WTC11 (cell line): ENCODE data around the gene KCND3. TPM values are rescaled to one million over a fixed set of nuclear protein-coding genes. Genes with fewer than 3 reads are reported as not detected.

ENCODE experiments used
- ATAC-seq: fragments of 200-7000 bp; cut with Tn5 transposase; 2 replicates; pipeline ENCODE4 v1.10.0; 2021; ENCODE audit warnings: mild to moderate bottlenecking, moderate library complexity
- CTCF ChIA-PET: fragments of 300-600 bp; sonication (Branson Sonifier 250); formaldehyde crosslinking; loops from one replicate; lab custom pipeline; 2021; ENCODE audit warnings: antibody characterized with exemption; lab: Charles Lee
- POLR2A ChIA-PET: fragments of 350-600 bp; sonication (Branson Sonifier 250); formaldehyde crosslinking; loops from one replicate; lab custom pipeline; 2021; ENCODE audit warnings: antibody characterized with exemption; lab: Charles Lee
- DNase-seq: peaks from one replicate; pipeline ENCODE4 v3.0.0; 2021; ENCODE audit warnings: low spot score
- H3K27ac Mint-ChIP-seq: 2 replicates; pipeline ENCODE4 v1.8.0; 2021; ENCODE audit warnings: mixed read lengths
- H3K27me3 Mint-ChIP-seq: 2 replicates; pipeline ENCODE4 v1.8.0; 2021; ENCODE audit warnings: low read depth, mild to moderate bottlenecking, moderate library complexity, mixed read lengths
- H3K36me3 Mint-ChIP-seq: 2 replicates; pipeline ENCODE4 v1.8.0; 2021; ENCODE audit warnings: mixed read lengths
- H3K4me1 Mint-ChIP-seq: 2 replicates; pipeline ENCODE4 v1.8.0; 2022; ENCODE audit warnings: mixed read lengths
- H3K4me3 Mint-ChIP-seq: 2 replicates; pipeline ENCODE4 v1.8.0; 2021; ENCODE audit warnings: mild to moderate bottlenecking, moderate library complexity, mixed read lengths
- H3K9me3 Mint-ChIP-seq: 2 replicates; pipeline ENCODE4 v1.8.0; 2021; ENCODE audit warnings: mixed read lengths
- ESRRA ChIP-seq: sonication (generic); formaldehyde crosslinking; IDR thresholded peaks from 2 replicates; pipeline ENCODE4 v1.8.1; 2022; ENCODE audit warnings: mild to moderate bottlenecking, missing genetic modification reagents, borderline replicate concordance
- FOXK1 ChIP-seq: sonication (generic); formaldehyde crosslinking; IDR thresholded peaks from 2 replicates; pipeline ENCODE4 v1.8.0; 2022; ENCODE audit warnings: mild to moderate bottlenecking, moderate library complexity, missing genetic modification reagents
- GRHL2 ChIP-seq: fragments of 250-450 bp; sonication (Bioruptor Pico); IDR thresholded peaks from 2 replicates; pipeline ENCODE4 v1.8.0; 2022; ENCODE audit warnings: mild to moderate bottlenecking, moderate library complexity; ENCODE audit not compliant: insufficient replicate concordance, severe bottlenecking
- GTF2I ChIP-seq: fragments of 250-450 bp; sonication (Bioruptor Pico); conservative IDR thresholded peaks from 2 replicates; pipeline ENCODE4 v1.4.0; 2021; ENCODE audit warnings: mild to moderate bottlenecking
- JUN ChIP-seq: sonication (generic); formaldehyde crosslinking; IDR thresholded peaks from 2 replicates; pipeline ENCODE4 v1.8.0; 2023; ENCODE audit warnings: mild to moderate bottlenecking, missing genetic modification reagents
- NFATC4 ChIP-seq: fragments of 250-450 bp; sonication (Bioruptor Pico); IDR thresholded peaks from 2 replicates; pipeline ENCODE4 v1.9.0; 2021; ENCODE audit warnings: mild to moderate bottlenecking
- PRRX2 ChIP-seq: fragments of 250-450 bp; sonication (Bioruptor Pico); IDR thresholded peaks from 2 replicates; pipeline ENCODE4 v1.8.0; 2021; ENCODE audit warnings: mild to moderate bottlenecking
- RELA ChIP-seq: sonication (generic); formaldehyde crosslinking; IDR thresholded peaks from 2 replicates; pipeline ENCODE4 v1.8.1; 2022; ENCODE audit warnings: missing genetic modification reagents, mild to moderate bottlenecking, borderline replicate concordance
- RORB ChIP-seq: fragments of 250-450 bp; sonication (Bioruptor Pico); IDR thresholded peaks from 2 replicates; pipeline ENCODE4 v1.9.0; 2021; ENCODE audit warnings: mild to moderate bottlenecking
- SOX15 ChIP-seq: fragments of 250-450 bp; sonication (Bioruptor Pico); IDR thresholded peaks from 2 replicates; pipeline ENCODE4 v1.9.0; 2021; ENCODE audit warnings: mild to moderate bottlenecking
- TEAD1 ChIP-seq: sonication (generic); formaldehyde crosslinking; IDR thresholded peaks from 2 replicates; pipeline ENCODE4 v1.8.0; 2022; ENCODE audit warnings: mild to moderate bottlenecking, missing genetic modification reagents
- TP53 ChIP-seq: sonication (generic); formaldehyde crosslinking; IDR thresholded peaks from 2 replicates; pipeline ENCODE4 v1.8.1; 2023; ENCODE audit warnings: mild to moderate bottlenecking, missing genetic modification reagents
- ZNF416 ChIP-seq: fragments of 250-450 bp; sonication (Bioruptor Pico); IDR thresholded peaks from 2 replicates; pipeline ENCODE4 v1.9.0; 2021; ENCODE audit warnings: mild to moderate bottlenecking, inconsistent platforms
- total RNA-seq: library from RNA; stranded (reverse); gene quantifications from 3 replicates; pipeline ENCODE4 v1.2.3, GENCODE V29; 2021
- TF ChIP-seq, protein P1 (sequence below): sonication (generic); formaldehyde crosslinking; IDR thresholded peaks from 2 replicates; pipeline ENCODE4 v1.8.1; 2023; ENCODE audit warnings: mild to moderate bottlenecking, missing genetic modification reagents, borderline replicate concordance
- TF ChIP-seq, protein P2 (sequence below): sonication (generic); formaldehyde crosslinking; IDR thresholded peaks from 2 replicates; pipeline ENCODE4 v1.8.1; 2023; ENCODE audit warnings: mild to moderate bottlenecking, moderate library complexity, missing genetic modification reagents
- TF ChIP-seq, protein P3 (sequence below): sonication (generic); formaldehyde crosslinking; IDR thresholded peaks from 2 replicates; pipeline ENCODE4 v1.8.0; 2022; ENCODE audit warnings: mild to moderate bottlenecking, missing genetic modification reagents
- TF ChIP-seq, protein P4 (sequence below): fragments of 250-450 bp; sonication (Bioruptor Pico); IDR thresholded peaks from 2 replicates; pipeline ENCODE4 v1.8.0; 2021; ENCODE audit warnings: mild to moderate bottlenecking
- TF ChIP-seq, protein P5 (sequence below): sonication (generic); formaldehyde crosslinking; IDR thresholded peaks from 2 replicates; pipeline ENCODE4 v1.8.0; 2023; ENCODE audit warnings: mild to moderate bottlenecking, missing genetic modification reagents
- TF ChIP-seq, protein P6 (sequence below): fragments of 250-450 bp; sonication (Bioruptor Pico); IDR thresholded peaks from 2 replicates; pipeline ENCODE4 v1.9.0; 2021; ENCODE audit warnings: mild to moderate bottlenecking, borderline replicate concordance

Gene KCND3
- total RNA-seq, 1 experiment from 2014 or later: 0.35 TPM

DNA sequence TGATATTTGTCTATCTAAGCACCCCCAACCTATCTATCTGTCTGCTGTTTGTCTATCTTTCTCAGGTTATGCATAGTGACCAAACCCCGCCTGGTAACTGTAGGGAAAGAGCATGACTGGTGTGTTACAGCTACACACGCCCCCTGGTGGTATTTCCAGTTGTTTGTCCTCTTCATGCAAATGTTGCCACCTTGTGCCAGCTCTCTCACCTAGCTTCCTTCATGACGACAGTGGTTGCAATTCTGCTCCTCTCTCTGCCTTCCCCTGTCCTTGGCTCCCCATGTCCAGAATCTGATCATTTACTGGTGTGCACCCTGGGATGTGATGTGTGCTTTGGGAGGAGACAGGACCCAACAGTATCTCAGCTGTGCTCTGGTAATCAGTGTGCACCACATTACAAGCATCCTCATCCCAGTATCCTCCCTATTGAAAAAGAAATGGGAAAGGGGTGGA is 242.2 kb downstream of the KCND3 start (continued):
- TF ChIP-seq, protein P1, sequence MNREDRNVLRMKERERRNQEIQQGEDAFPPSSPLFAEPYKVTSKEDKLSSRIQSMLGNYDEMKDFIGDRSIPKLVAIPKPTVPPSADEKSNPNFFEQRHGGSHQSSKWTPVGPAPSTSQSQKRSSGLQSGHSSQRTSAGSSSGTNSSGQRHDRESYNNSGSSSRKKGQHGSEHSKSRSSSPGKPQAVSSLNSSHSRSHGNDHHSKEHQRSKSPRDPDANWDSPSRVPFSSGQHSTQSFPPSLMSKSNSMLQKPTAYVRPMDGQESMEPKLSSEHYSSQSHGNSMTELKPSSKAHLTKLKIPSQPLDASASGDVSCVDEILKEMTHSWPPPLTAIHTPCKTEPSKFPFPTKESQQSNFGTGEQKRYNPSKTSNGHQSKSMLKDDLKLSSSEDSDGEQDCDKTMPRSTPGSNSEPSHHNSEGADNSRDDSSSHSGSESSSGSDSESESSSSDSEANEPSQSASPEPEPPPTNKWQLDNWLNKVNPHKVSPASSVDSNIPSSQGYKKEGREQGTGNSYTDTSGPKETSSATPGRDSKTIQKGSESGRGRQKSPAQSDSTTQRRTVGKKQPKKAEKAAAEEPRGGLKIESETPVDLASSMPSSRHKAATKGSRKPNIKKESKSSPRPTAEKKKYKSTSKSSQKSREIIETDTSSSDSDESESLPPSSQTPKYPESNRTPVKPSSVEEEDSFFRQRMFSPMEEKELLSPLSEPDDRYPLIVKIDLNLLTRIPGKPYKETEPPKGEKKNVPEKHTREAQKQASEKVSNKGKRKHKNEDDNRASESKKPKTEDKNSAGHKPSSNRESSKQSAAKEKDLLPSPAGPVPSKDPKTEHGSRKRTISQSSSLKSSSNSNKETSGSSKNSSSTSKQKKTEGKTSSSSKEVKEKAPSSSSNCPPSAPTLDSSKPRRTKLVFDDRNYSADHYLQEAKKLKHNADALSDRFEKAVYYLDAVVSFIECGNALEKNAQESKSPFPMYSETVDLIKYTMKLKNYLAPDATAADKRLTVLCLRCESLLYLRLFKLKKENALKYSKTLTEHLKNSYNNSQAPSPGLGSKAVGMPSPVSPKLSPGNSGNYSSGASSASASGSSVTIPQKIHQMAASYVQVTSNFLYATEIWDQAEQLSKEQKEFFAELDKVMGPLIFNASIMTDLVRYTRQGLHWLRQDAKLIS (CRISPR knock-in tag): no peak
- no peak for TF ChIP-seq SOX15 (CRISPR knock-in tag)
- TF ChIP-seq GRHL2: no peak
- TF ChIP-seq RELA (CRISPR knock-in tag): no peak
- no peak for TF ChIP-seq RORB (CRISPR knock-in tag)
- TF ChIP-seq ZNF416 (CRISPR knock-in tag): no peak
- TF ChIP-seq, protein P2, sequence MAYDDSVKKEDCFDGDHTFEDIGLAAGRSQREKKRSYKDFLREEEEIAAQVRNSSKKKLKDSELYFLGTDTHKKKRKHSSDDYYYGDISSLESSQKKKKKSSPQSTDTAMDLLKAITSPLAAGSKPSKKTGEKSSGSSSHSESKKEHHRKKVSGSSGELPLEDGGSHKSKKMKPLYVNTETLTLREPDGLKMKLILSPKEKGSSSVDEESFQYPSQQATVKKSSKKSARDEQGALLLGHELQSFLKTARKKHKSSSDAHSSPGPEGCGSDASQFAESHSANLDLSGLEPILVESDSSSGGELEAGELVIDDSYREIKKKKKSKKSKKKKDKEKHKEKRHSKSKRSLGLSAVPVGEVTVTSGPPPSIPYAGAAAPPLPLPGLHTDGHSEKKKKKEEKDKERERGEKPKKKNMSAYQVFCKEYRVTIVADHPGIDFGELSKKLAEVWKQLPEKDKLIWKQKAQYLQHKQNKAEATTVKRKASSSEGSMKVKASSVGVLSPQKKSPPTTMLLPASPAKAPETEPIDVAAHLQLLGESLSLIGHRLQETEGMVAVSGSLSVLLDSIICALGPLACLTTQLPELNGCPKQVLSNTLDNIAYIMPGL (CRISPR knock-in tag): no peak
- peak; percentile 99 for TF ChIP-seq GTF2I (CRISPR knock-in tag)

DNA sequence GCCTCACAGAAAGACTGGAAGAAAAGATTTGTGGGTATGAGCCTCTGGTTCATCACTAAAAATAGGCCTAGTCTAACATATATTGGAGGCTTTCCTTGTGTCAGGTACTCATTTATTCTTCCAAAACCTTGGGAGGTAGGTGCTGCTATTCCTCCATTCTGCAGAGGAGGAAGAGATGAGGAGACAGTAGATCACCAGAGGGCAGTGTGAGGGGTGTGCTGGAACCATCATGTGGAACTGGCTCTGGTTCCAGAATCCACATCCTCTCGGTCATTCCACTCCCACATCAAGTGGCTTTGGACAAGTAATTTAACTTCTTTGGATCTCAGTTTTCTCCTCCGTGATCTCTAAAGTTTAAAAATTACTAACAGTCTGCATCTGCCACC is 242.9 kb downstream of the KCND3 start:
- Mint-ChIP-seq H3K27me3 (peaks cover 14% of the 10 kb centered on the region), H3K36me3 (no peaks in the 10 kb centered on the region), H3K4me1 (peaks cover 32% of the 10 kb centered on the region), H3K4me3 (no peak overlapping the region), H3K9me3 (no peaks in the 10 kb centered on the region), H3K27ac (no peak overlapping the region)
- ChIA-PET CTCF (interaction anchor here (1.0 to 3.5 kb wide), 16 partner anchors 10 to 265 kb away, joined by 3 to 78 read pairs (median 4); partner anchors contain the start of gene INKA2), POLR2A (interaction anchor here (1.0 to 1.1 kb wide), 2 partner anchors 8 to 32 kb away, joined by 3 read pairs; no protein-coding TSS in a partner anchor)
- ATAC-seq: no peak
- no peak for DNase-seq
- no peak for TF ChIP-seq ESRRA (CRISPR knock-in tag)
- no peak for TF ChIP-seq GRHL2
- TF ChIP-seq, protein P3, sequence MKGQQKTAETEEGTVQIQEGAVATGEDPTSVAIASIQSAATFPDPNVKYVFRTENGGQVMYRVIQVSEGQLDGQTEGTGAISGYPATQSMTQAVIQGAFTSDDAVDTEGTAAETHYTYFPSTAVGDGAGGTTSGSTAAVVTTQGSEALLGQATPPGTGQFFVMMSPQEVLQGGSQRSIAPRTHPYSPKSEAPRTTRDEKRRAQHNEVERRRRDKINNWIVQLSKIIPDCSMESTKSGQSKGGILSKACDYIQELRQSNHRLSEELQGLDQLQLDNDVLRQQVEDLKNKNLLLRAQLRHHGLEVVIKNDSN: no peak
- no peak for TF ChIP-seq RELA (CRISPR knock-in tag)
- TF ChIP-seq, protein P4, sequence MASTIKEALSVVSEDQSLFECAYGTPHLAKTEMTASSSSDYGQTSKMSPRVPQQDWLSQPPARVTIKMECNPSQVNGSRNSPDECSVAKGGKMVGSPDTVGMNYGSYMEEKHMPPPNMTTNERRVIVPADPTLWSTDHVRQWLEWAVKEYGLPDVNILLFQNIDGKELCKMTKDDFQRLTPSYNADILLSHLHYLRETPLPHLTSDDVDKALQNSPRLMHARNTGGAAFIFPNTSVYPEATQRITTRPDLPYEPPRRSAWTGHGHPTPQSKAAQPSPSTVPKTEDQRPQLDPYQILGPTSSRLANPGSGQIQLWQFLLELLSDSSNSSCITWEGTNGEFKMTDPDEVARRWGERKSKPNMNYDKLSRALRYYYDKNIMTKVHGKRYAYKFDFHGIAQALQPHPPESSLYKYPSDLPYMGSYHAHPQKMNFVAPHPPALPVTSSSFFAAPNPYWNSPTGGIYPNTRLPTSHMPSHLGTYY (CRISPR knock-in tag): no peak
- TF ChIP-seq TP53 (CRISPR knock-in tag): no peak
- no peak for TF ChIP-seq TEAD1
- no peak for TF ChIP-seq PRRX2 (CRISPR knock-in tag)
- TF ChIP-seq NFATC4 (CRISPR knock-in tag): no peak
- no peak for TF ChIP-seq JUN (CRISPR knock-in tag)
- TF ChIP-seq, protein P5, sequence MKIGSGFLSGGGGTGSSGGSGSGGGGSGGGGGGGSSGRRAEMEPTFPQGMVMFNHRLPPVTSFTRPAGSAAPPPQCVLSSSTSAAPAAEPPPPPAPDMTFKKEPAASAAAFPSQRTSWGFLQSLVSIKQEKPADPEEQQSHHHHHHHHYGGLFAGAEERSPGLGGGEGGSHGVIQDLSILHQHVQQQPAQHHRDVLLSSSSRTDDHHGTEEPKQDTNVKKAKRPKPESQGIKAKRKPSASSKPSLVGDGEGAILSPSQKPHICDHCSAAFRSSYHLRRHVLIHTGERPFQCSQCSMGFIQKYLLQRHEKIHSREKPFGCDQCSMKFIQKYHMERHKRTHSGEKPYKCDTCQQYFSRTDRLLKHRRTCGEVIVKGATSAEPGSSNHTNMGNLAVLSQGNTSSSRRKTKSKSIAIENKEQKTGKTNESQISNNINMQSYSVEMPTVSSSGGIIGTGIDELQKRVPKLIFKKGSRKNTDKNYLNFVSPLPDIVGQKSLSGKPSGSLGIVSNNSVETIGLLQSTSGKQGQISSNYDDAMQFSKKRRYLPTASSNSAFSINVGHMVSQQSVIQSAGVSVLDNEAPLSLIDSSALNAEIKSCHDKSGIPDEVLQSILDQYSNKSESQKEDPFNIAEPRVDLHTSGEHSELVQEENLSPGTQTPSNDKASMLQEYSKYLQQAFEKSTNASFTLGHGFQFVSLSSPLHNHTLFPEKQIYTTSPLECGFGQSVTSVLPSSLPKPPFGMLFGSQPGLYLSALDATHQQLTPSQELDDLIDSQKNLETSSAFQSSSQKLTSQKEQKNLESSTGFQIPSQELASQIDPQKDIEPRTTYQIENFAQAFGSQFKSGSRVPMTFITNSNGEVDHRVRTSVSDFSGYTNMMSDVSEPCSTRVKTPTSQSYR (CRISPR knock-in tag): no peak
- TF ChIP-seq, protein P6, sequence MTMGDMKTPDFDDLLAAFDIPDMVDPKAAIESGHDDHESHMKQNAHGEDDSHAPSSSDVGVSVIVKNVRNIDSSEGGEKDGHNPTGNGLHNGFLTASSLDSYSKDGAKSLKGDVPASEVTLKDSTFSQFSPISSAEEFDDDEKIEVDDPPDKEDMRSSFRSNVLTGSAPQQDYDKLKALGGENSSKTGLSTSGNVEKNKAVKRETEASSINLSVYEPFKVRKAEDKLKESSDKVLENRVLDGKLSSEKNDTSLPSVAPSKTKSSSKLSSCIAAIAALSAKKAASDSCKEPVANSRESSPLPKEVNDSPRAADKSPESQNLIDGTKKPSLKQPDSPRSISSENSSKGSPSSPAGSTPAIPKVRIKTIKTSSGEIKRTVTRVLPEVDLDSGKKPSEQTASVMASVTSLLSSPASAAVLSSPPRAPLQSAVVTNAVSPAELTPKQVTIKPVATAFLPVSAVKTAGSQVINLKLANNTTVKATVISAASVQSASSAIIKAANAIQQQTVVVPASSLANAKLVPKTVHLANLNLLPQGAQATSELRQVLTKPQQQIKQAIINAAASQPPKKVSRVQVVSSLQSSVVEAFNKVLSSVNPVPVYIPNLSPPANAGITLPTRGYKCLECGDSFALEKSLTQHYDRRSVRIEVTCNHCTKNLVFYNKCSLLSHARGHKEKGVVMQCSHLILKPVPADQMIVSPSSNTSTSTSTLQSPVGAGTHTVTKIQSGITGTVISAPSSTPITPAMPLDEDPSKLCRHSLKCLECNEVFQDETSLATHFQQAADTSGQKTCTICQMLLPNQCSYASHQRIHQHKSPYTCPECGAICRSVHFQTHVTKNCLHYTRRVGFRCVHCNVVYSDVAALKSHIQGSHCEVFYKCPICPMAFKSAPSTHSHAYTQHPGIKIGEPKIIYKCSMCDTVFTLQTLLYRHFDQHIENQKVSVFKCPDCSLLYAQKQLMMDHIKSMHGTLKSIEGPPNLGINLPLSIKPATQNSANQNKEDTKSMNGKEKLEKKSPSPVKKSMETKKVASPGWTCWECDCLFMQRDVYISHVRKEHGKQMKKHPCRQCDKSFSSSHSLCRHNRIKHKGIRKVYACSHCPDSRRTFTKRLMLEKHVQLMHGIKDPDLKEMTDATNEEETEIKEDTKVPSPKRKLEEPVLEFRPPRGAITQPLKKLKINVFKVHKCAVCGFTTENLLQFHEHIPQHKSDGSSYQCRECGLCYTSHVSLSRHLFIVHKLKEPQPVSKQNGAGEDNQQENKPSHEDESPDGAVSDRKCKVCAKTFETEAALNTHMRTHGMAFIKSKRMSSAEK (CRISPR knock-in tag): no peak
- TF ChIP-seq SOX15 (CRISPR knock-in tag): no peak
- TF ChIP-seq FOXK1 (CRISPR knock-in tag): no peak
